PC-3 (cell line): ENCODE measurements around the gene CNST. TPM values are rescaled to one million over a fixed set of nuclear protein-coding genes. Genes with fewer than 3 reads are reported as not detected.

Experiments used
- ATAC-seq: fragments of 200-7000 bp; cut with Tn5 transposase; 2 replicates; pipeline ENCODE4 v1.9.1; 2020; ENCODE audit warnings: mild to moderate bottlenecking, moderate library complexity
- BruUV-seq: library from RNA; stranded (reverse); fragments of 400-500 nt; replicated peaks from 2 replicates; lab custom pipeline; 2021; lab: Mats Ljungman, UMichigan
- CTCF ChIA-PET: fragments of 300-600 bp; sonication (Branson Sonifier 250); formaldehyde crosslinking; loops from one replicate; lab custom pipeline; 2022; ENCODE audit warnings: antibody characterized with exemption; lab: Charles Lee
- POLR2A ChIA-PET: fragments of 300-600 bp; sonication (Branson Sonifier 250); formaldehyde crosslinking; loops from one replicate; lab custom pipeline; 2022; ENCODE audit warnings: antibody characterized with exemption; ENCODE audit not compliant: unreplicated experiment; lab: Charles Lee
- DNase-seq: peaks from one replicate; pipeline ENCODE4 v3.0.0-alpha.2; 2015
- H2AFZ ChIP-seq: fragments of 300-600 bp; sonication (generic); 2 replicates; pipeline ENCODE4 v1.6.0; 2016; ENCODE audit warnings: antibody characterized with exemption, low read length
- H3F3A ChIP-seq: fragments of 300-600 bp; sonication (generic); one replicate; pipeline ENCODE4 v1.6.0; 2017; ENCODE audit warnings: antibody characterized with exemption, low read length, control low read depth, mild to moderate bottlenecking; ENCODE audit not compliant: unreplicated experiment
- H3K27ac ChIP-seq: fragments of 300-600 bp; sonication (generic); 2 replicates; pipeline ENCODE4 v1.5.1; 2016; ENCODE audit warnings: mild to moderate bottlenecking, low read length
- H3K27me3 ChIP-seq: fragments of 300-600 bp; sonication (generic); 2 replicates; pipeline ENCODE4 v1.6.1; 2016; ENCODE audit warnings: low read length, mixed read lengths
- H3K36me3 ChIP-seq: fragments of 300-600 bp; sonication (generic); 2 replicates; pipeline ENCODE4 v1.6.1; 2016; ENCODE audit warnings: low read depth, mixed run types, low read length, mixed read lengths
- H3K4me1 ChIP-seq: fragments of 300-600 bp; sonication (generic); 2 replicates; pipeline ENCODE4 v1.5.1; 2016; ENCODE audit warnings: low read length; ENCODE audit not compliant: insufficient read depth
- H3K4me2 ChIP-seq: fragments of 300-600 bp; sonication (generic); 2 replicates; pipeline ENCODE4 v1.6.0; 2016; ENCODE audit warnings: low read length
- H3K4me3 ChIP-seq: fragments of 300-600 bp; sonication (generic); 2 replicates; pipeline ENCODE4 v1.5.1; 2016; ENCODE audit warnings: mild to moderate bottlenecking, low read length, mixed read lengths
- H3K79me2 ChIP-seq: fragments of 300-600 bp; sonication (generic); 2 replicates; pipeline ENCODE4 v1.6.1; 2017; ENCODE audit warnings: low read length, mixed read lengths
- H3K9ac ChIP-seq: fragments of 300-600 bp; sonication (generic); 2 replicates; pipeline ENCODE4 v1.6.0; 2016; ENCODE audit warnings: mild to moderate bottlenecking, low read length
- H3K9me2 ChIP-seq: fragments of 300-600 bp; sonication (generic); replicated peaks from 2 replicates; pipeline ENCODE4 v1.6.1; 2016; ENCODE audit warnings: mixed run types, low read length, mixed read lengths
- H3K9me3 ChIP-seq: fragments of 300-600 bp; sonication (generic); 2 replicates; pipeline ENCODE4 v1.6.1; 2016; ENCODE audit warnings: low read length, mixed read lengths
- H4K20me1 ChIP-seq: fragments of 300-600 bp; sonication (generic); 2 replicates; pipeline ENCODE4 v1.6.1; 2016; ENCODE audit warnings: low read length, mixed read lengths
- EZH2 ChIP-seq: fragments of 300-600 bp; sonication (generic); IDR thresholded peaks from one replicate; pipeline ENCODE4 v1.6.1; 2017; ENCODE audit warnings: antibody characterized with exemption, mild to moderate bottlenecking, low read length; ENCODE audit not compliant: unreplicated experiment
- EZH2phosphoT487 ChIP-seq: fragments of 300-600 bp; sonication (generic); IDR thresholded peaks from 2 replicates; pipeline ENCODE4 v1.6.1; 2018; ENCODE audit warnings: mild to moderate bottlenecking, antibody characterized with exemption, low read length, borderline replicate concordance
- intact Hi-C: fragments of 100-400 bp; cut with micrococcal nuclease; formaldehyde crosslinking; loops from 2 replicates; pipeline ENCODE4 v1.9.0; 2023
- total RNA-seq: library from RNA; depleted of rRNA; stranded (reverse); fragments of >200 nt; gene quantifications from 2 replicates; pipeline ENCODE4 v1.2.3, GENCODE V29; 2014
- TF ChIP-seq, protein P1 (sequence below): fragments of 300-600 bp; sonication (generic); conservative IDR thresholded peaks from 2 replicates; pipeline ENCODE4 v1.5.1; 2017; ENCODE audit warnings: antibody characterized with exemption, low read depth, mild to moderate bottlenecking, low read length

Gene CNST
- total RNA-seq, 1 experiment from 2014 or later = 13.5 TPM

DNA sequence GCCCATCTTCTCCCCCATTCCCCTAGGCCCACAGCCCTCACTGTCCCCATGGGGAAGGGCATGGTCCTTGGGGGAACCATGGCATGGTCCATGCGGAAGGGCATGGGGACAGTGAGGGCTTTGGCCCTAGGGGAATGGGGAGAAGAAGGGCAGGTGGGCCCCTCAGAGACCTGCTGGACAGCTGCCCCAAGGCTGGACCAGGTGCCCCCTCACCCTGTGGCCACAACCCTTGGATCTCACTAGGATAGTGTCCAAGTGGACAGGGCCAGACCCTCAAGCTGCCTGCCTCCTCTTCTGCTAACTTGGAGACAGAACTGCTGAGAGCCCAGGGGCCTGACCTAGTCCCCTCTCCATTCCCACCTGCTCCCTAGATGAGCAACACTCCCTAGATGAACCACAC lies 46.7 kb upstream of the CNST start:
- Histone ChIP-seq H3K27me3 (no peaks in the 10 kb centered on the region), H3F3A (no peaks in the 10 kb centered on the region), H3K36me3 (0 out of 2 replicates have a peak, but pooled peaks cover 4% of the 10 kb centered on the region), H3K4me1 (no peaks in the 10 kb centered on the region), H3K4me3 (no peak overlapping the region), H4K20me1 (no peaks in the 10 kb centered on the region), H3K9me2 (no peaks in the 10 kb centered on the region), H3K9ac (no peak overlapping the region), H3K9me3 (peaks cover 31% of the 10 kb centered on the region), H3K27ac (no peak overlapping the region), H3K4me2 (no peak overlapping the region), H3K79me2 (no peaks in the 10 kb centered on the region), H2AFZ (no peak overlapping the region)
- ChIA-PET CTCF (no interaction called here), POLR2A (no interaction called here)
- TF ChIP-seq, protein P1, sequence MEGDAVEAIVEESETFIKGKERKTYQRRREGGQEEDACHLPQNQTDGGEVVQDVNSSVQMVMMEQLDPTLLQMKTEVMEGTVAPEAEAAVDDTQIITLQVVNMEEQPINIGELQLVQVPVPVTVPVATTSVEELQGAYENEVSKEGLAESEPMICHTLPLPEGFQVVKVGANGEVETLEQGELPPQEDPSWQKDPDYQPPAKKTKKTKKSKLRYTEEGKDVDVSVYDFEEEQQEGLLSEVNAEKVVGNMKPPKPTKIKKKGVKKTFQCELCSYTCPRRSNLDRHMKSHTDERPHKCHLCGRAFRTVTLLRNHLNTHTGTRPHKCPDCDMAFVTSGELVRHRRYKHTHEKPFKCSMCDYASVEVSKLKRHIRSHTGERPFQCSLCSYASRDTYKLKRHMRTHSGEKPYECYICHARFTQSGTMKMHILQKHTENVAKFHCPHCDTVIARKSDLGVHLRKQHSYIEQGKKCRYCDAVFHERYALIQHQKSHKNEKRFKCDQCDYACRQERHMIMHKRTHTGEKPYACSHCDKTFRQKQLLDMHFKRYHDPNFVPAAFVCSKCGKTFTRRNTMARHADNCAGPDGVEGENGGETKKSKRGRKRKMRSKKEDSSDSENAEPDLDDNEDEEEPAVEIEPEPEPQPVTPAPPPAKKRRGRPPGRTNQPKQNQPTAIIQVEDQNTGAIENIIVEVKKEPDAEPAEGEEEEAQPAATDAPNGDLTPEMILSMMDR = no peak
- no peak for TF ChIP-seq EZH2phosphoT487
- no peak for TF ChIP-seq EZH2
- intact Hi-C loops = no loop called here
- ATAC-seq (no peak), DNase-seq (no peak)
- no TSS peak for BruUV-seq

DNA sequence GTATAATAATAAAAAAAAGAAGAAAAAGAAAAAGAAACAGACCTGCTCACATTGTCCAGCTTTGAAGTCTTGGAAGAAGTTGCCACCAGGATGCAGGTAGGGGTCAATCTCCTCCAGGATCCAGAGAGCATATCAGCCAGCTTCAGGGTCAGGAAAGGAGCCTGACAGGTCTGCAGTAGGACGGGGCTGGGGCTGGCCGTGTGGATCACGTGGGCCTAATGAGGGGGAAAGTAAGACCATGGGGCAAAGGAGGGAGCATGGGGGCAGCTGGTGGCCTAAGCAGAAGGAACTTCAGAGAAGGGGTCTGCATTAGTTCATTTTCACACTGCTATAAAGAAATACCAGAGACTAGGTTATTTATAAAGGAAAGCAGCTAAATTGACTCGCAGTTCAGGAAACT lies 39.9 kb upstream of the CNST start:
- intact Hi-C loops = no loop called here
- 0 out of 2 replicates have a peak, but pooled peaks cover 5% of the 10 kb centered on the region for H3K9me3 ChIP-seq
- no peak overlapping the region for H3K4me3 ChIP-seq
- H3K27ac ChIP-seq = no peak overlapping the region
- no peak overlapping the region for H3K4me2 ChIP-seq
- H3K9ac ChIP-seq = no peak overlapping the region
- H3K79me2 ChIP-seq = no peaks in the 10 kb centered on the region
- no peaks in the 10 kb centered on the region for H3F3A ChIP-seq
- H4K20me1 ChIP-seq = no peaks in the 10 kb centered on the region
- H3K4me1 ChIP-seq = peaks cover 10% of the 10 kb centered on the region
- no TSS peak for BruUV-seq
- ChIA-PET POLR2A (no interaction called here), CTCF (no interaction called here)
- no peaks in the 10 kb centered on the region for H3K36me3 ChIP-seq
- no peak for TF ChIP-seq EZH2phosphoT487
- TF ChIP-seq, protein P1 = no peak
- no peaks in the 10 kb centered on the region for H3K27me3 ChIP-seq
- DNase-seq (no peak), ATAC-seq (no peak)
- H3K9me2 ChIP-seq = no peaks in the 10 kb centered on the region
- no peak overlapping the region for H2AFZ ChIP-seq

DNA sequence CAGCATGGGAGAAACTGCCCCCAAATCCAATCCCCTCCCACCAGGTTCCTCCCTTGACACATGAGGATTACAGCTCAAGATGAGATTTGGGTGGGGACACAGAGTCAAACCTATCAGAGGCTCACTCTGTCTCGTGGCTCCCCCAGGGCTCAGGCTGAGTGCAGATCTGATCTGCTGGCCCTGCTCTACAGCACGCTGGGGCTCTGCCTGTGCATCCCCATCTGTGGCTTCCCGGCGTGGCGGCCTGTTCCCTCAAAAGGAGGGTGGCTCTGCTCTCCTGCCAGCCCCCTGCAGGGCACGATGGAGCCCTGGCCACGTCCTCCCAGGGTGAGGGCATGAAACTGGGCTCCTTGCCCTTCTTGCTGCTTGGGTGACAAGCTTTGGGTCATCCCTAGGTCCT lies 39.3 kb upstream of the CNST start:
- Histone ChIP-seq H3K4me1 (peaks cover 10% of the 10 kb centered on the region), H3K9me3 (0 out of 2 replicates have a peak, but pooled peaks cover 5% of the 10 kb centered on the region), H3F3A (no peaks in the 10 kb centered on the region), H3K27me3 (no peaks in the 10 kb centered on the region), H4K20me1 (no peaks in the 10 kb centered on the region), H3K4me2 (no peak overlapping the region), H3K4me3 (no peak overlapping the region), H3K36me3 (no peaks in the 10 kb centered on the region), H3K27ac (no peak overlapping the region), H3K9me2 (no peaks in the 10 kb centered on the region), H2AFZ (peak overlapping the region; percentile 35; the same call in 1 of the 2 replicates), H3K9ac (no peak overlapping the region), H3K79me2 (no peaks in the 10 kb centered on the region)
- no peak; the same call in 1 of the 2 replicates for ATAC-seq
- no peak for DNase-seq
- TF ChIP-seq EZH2phosphoT487 = no peak
- no peak for TF ChIP-seq EZH2
- TF ChIP-seq, protein P1 = no peak
- no TSS peak for BruUV-seq
- intact Hi-C loops = no loop called here
- ChIA-PET POLR2A (no interaction called here), CTCF (no interaction called here)
